Suppressor macrophage (primary cell): ENCODE measurements around the gene KRT40.

ENCODE experiments used
- DNase-seq, 4 experiments: peaks; one replicate each; pipeline ENCODE4 v3.0.0-alpha.2; 2020 to 2022

KRT40 gene

GRCh38 chr17:40996829-40997228 is 12.7 kb upstream of the KRT40 start:
- no peak for DNase-seq

GRCh38 chr17:40995116-40995515 is 11.0 kb upstream of the KRT40 start:
- DNase-seq, result no peak

- no peak for DNase-seq
These were observed 9.7 kb upstream of the KRT40 start, which contains the start of gene KRTAP3-3 for GRCh38 chr17:40993839-40994238. Gene KRTAP3-3, minus strand, starts transcription at chr17:40994164. Its CDS starts 67 bp downstream, at chr17:40994097.

- DNase-seq, result no peak
These were observed 9.0 kb upstream of the KRT40 start for GRCh38 chr17:40993084-40993483.

GRCh38 chr17:40992666-40993065 is 8.5 kb upstream of the KRT40 start:
- no peak for DNase-seq

- no peak for DNase-seq
These were observed 2.8 kb upstream of the KRT40 start for GRCh38 chr17:40986920-40987319.

GRCh38 chr17:40981115-40981514 is 3.0 kb downstream of the KRT40 start:
- DNase-seq, result no peak

- DNase-seq, result no peak
These were observed 3.5 kb downstream of the KRT40 start for GRCh38 chr17:40980596-40980995.

GRCh38 chr17:40980117-40980516 is 4.0 kb downstream of the KRT40 start:
- DNase-seq, result no peak

- DNase-seq, result no peak
These were observed 5.5 kb downstream of the KRT40 start for GRCh38 chr17:40978575-40979151.

GRCh38 chr17:40975516-40975915 is 8.6 kb downstream of the KRT40 start:
- DNase-seq, result no peak

GRCh38 chr17:40974366-40974765 is 9.8 kb downstream of the KRT40 start:
- no peak for DNase-seq

GRCh38 chr17:40967582-40967981 is 16.5 kb downstream of the KRT40 start:
- no peak for DNase-seq

GRCh38 chr17:40966848-40967247 is 17.3 kb downstream of the KRT40 start, which contains the start of gene KRT39:
Gene KRT39, minus strand, starts transcription at chr17:40966948. Its CDS starts 92 bp downstream, at chr17:40966856.
- DNase-seq, result no peak

- DNase-seq, result peak in 3 of 4 experiments; percentile 13 to 32 (median 26)
These were observed 20.3 kb downstream of the KRT40 start for GRCh38 chr17:40963838-40964237.

- DNase-seq, result no peak
These were observed 22.0 kb downstream of the KRT40 start for GRCh38 chr17:40962059-40962561.

- no peak for DNase-seq
These were observed 22.5 kb downstream of the KRT40 start for GRCh38 chr17:40961591-40961990.

- DNase-seq, result no peak
These were observed 24.0 kb downstream of the KRT40 start for GRCh38 chr17:40960144-40960543.

GRCh38 chr17:40958086-40958953 is 25.8 kb downstream of the KRT40 start:
- DNase-seq, result no peak

GRCh38 chr17:40956401-40957254 is 27.5 kb downstream of the KRT40 start:
- DNase-seq, result peak; percentile 18 to 59 (median 43)

- DNase-seq, result peak; percentile 52 to 73 (median 61)
These were observed 30.2 kb downstream of the KRT40 start for GRCh38 chr17:40953881-40954280.

- peak; percentile 44 to 84 (median 68) for DNase-seq
These were observed 31.5 kb downstream of the KRT40 start for GRCh38 chr17:40952661-40953060.

GRCh38 chr17:40952154-40952553 is 32.0 kb downstream of the KRT40 start:
- no peak for DNase-seq
